HepG2 (cell line): Measurements from ENCODE around the gene EYA4. TPM values are rescaled to one million over a fixed set of nuclear protein-coding genes. Genes with fewer than 3 reads are reported as not detected.

Source experiments
- ATAC-seq: fragments of 200-7000 bp; cut with Tn5 transposase; 3 replicates; pipeline ENCODE4 v1.9.1; 2020; ENCODE audit warnings: mild to moderate bottlenecking, moderate library complexity
- BruUV-seq: library from RNA; stranded (reverse); fragments of 400-500 nt; replicated peaks from 2 replicates; lab custom pipeline; 2021; lab: Mats Ljungman, UMichigan
- CTCF ChIA-PET: fragments of 300-600 bp; formaldehyde crosslinking; extraction: SDS; loops from one replicate; lab custom pipeline; 2021; ENCODE audit warnings: low total read pairs, inconsistent platforms, low intra/inter-chr PET ratio; lab: Yijun Ruan, JAX
- POLR2A ChIA-PET: fragments of 350-600 bp; sonication (Branson Sonifier 250); formaldehyde crosslinking; loops from one replicate; lab custom pipeline; 2020; ENCODE audit warnings: antibody characterized with exemption, inconsistent platforms; lab: Yijun Ruan, JAX
- DNase-seq: peaks from one replicate; pipeline ENCODE4 v3.0.0-alpha.2; 2015; ENCODE audit warnings: low spot score
- FAIRE-seq: peaks from 3 replicates; lab custom pipeline; 2011; peaks lifted over from hg19 to GRCh38; lab: Jason Lieb, UNC
- H2AFZ ChIP-seq: one replicate; pipeline ENCODE4 v1.6.1; 2011; ENCODE audit warnings: low read length, inconsistent platforms
- H3K27ac ChIP-seq: fragments of 300-600 bp; 3 replicates; pipeline ENCODE4 v1.8.0; 2011; ENCODE audit warnings: mixed run types, mild to moderate bottlenecking, mixed read lengths, low read length, inconsistent platforms; ENCODE audit not compliant: insufficient read depth; ENCODE audit errors: extremely low read length
- H3K27me3 ChIP-seq, 2 experiments: fragments of 200-600 bp in 1 of 2; 2 replicates in 1 of 2; 3 replicates in 1 of 2; pipeline versions ENCODE4 v1.6.0 to v1.8.0; 2011; ENCODE audit warnings: low read length in 2 of 2, mild to moderate bottlenecking in 2 of 2, moderate library complexity in 2 of 2, inconsistent platforms in 1 of 2; ENCODE audit not compliant: insufficient read depth in 2 of 2, control insufficient read depth in 1 of 2
- H3K36me3 ChIP-seq, 2 experiments: fragments of 200-600 bp in 1 of 2; replicated peaks in 1 of 2; 2 replicates in 1 of 2; 3 replicates in 1 of 2; pipeline versions ENCODE4 v1.5.1 to v1.8.0; 2011; ENCODE audit warnings: low read length in 2 of 2, inconsistent platforms in 1 of 2; ENCODE audit not compliant: insufficient read depth in 2 of 2, control insufficient read depth in 1 of 2
- H3K4me1 ChIP-seq: 2 replicates; pipeline ENCODE4 v1.5.1; 2012; ENCODE audit warnings: low read length, inconsistent platforms; ENCODE audit not compliant: insufficient read depth
- H3K4me2 ChIP-seq: 2 replicates; pipeline ENCODE4 v1.6.0; 2011; ENCODE audit warnings: low read depth, low read length, inconsistent platforms
- H3K4me3 ChIP-seq, 3 experiments: fragments of 200-600 bp in 1 of 3; sonication (generic), shearing (Covaris generic) in 1 of 3; replicated peaks in 1 of 3; 2 replicates each; pipeline ENCODE4 v1.5.1; 2011 to 2016; ENCODE audit warnings: low read length in 3 of 3, inconsistent platforms in 2 of 3, low read depth in 2 of 3, mild to moderate bottlenecking in 2 of 3, control low read depth in 1 of 3, mixed read lengths in 1 of 3; ENCODE audit not compliant: insufficient read depth in 1 of 3
- H3K79me2 ChIP-seq: one replicate; pipeline ENCODE4 v1.6.1; 2011; ENCODE audit warnings: low read length, inconsistent platforms; ENCODE audit not compliant: insufficient read depth
- H3K9ac ChIP-seq: 2 replicates; pipeline ENCODE4 v1.6.0; 2011; ENCODE audit warnings: mild to moderate bottlenecking, low read depth, low read length, inconsistent platforms; ENCODE audit not compliant: insufficient read depth
- H3K9me3 ChIP-seq: 2 replicates; pipeline ENCODE4 v1.5.1; 2012; ENCODE audit warnings: mild to moderate bottlenecking, low read length
- H4K20me1 ChIP-seq: 2 replicates; pipeline ENCODE4 v1.6.0; 2011; ENCODE audit warnings: inconsistent platforms, mild to moderate bottlenecking, low read length, moderate library complexity; ENCODE audit not compliant: insufficient read depth
- ATM ChIP-seq: fragments of 450-650 bp; IDR thresholded peaks from 2 replicates; pipeline ENCODE4 v1.7.1; 2017; ENCODE audit warnings: mild to moderate bottlenecking, borderline replicate concordance
- DNMT1 ChIP-seq: sonication (generic); formaldehyde crosslinking; IDR thresholded peaks from 2 replicates; pipeline ENCODE4 v1.5.1; 2020; ENCODE audit warnings: mild to moderate bottlenecking, missing genetic modification reagents
- GPN1 ChIP-seq: sonication (generic); formaldehyde crosslinking; IDR thresholded peaks from 2 replicates; pipeline ENCODE4 v1.5.1; 2020; ENCODE audit warnings: missing genetic modification reagents, borderline replicate concordance
- NONO ChIP-seq, 2 experiments: fragments of 450-650 bp in 1 of 2; sonication (generic) in 1 of 2; formaldehyde crosslinking in 1 of 2; IDR thresholded peaks in 1 of 2; conservative IDR thresholded peaks in 1 of 2; 2 replicates each; pipeline versions ENCODE4 v1.6.1 to v1.8.0; 2017 to 2022; ENCODE audit warnings: mild to moderate bottlenecking in 1 of 2, missing genetic modification reagents in 1 of 2, moderate library complexity in 1 of 2
- ZBTB7A ChIP-seq: sonication (generic); formaldehyde crosslinking; IDR thresholded peaks from 2 replicates; pipeline ENCODE4 v1.8.0; 2022; ENCODE audit warnings: mild to moderate bottlenecking, missing genetic modification reagents
- ZNF205 ChIP-seq: IDR thresholded peaks from 2 replicates; pipeline ENCODE4 v1.6.1; 2018; ENCODE audit warnings: missing biosample characterization, missing genetic modification reagents
- ZNF670 ChIP-seq: sonication (generic); formaldehyde crosslinking; IDR thresholded peaks from 2 replicates; pipeline ENCODE4 v1.8.0; 2022; ENCODE audit warnings: mild to moderate bottlenecking, missing genetic modification reagents, borderline replicate concordance
- WGBS: methylation state at CpG from one replicate; pipeline ENCODE4 v1.1.6; 2017; ENCODE audit warnings: low lambda C conversion rate; 5-methylcytosine and 5-hydroxymethylcytosine counted together
- in situ Hi-C: cut with HindIII; loops from 2 replicates; pipeline ENCODE4 v1.10.0; 2017; ENCODE audit warnings: low pct_unique_long_range_greater_than_20kb; ENCODE audit not compliant: extremely low pct_ligation_motif_present
- intact Hi-C: fragments of 100-400 bp; cut with micrococcal nuclease; formaldehyde crosslinking; loops from one replicate; pipeline ENCODE4 v1.10.0; 2022; ENCODE audit not compliant: unreplicated experiment
- polyA plus RNA-seq, 8 experiments: library from polyadenylated mRNA; depleted of rRNA in 3 of 8; stranded (reverse) in 7 of 8; unstranded in 1 of 8; fragments of >200 nt; fragmentation: Illumina TruSeq in 4 of 8; extraction: Trizol in 4 of 8; gene quantifications; 2 replicates each; pipeline versions ENCODE4 v1.2.1 to v1.2.3, GENCODE V29; 2011 to 2016; ENCODE audit warnings: low read depth in 4 of 8, missing spikeins in 1 of 8, mixed read lengths in 1 of 8; ENCODE audit not compliant: insufficient read depth in 1 of 8
- total RNA-seq, 5 experiments: library from RNA; depleted of rRNA; stranded (reverse); fragments of >200 nt; fragmentation: Illumina TruSeq; extraction: Trizol; gene quantifications; 2 replicates each; pipeline ENCODE4 v1.2.3, GENCODE V29; 2016; ENCODE audit warnings: low read depth in 1 of 5
- TF ChIP-seq, protein P1 (sequence below): sonication (generic); formaldehyde crosslinking; IDR thresholded peaks from 2 replicates; pipeline ENCODE4 v1.5.0; 2020; ENCODE audit warnings: mild to moderate bottlenecking, missing genetic modification reagents

The EYA4 gene
- total and polyA plus RNA-seq, 2 of the 13 experiments (the other 11 are each of a cell fraction or from before 2014, with no cell fraction given) = not detected

DNA sequence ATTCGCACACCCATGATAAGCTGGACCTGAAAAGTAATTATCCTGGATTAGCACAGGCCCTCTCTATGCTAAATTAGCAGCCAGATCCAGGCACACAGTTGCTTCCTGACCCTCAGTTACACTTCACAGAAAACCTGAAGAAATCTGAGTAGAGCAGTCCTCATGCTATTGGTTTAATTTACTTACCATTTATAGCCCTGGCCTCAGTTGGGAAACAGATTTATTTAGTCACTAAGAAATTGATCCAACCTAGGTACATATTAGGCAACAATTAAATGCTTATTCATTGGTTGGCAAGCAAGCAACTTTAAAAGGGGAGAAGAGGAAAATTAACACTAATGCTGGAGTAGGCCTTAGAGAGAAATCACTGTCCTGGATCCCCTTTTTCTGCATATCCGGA, 15.6 kb upstream of the EYA4 start:
- TF ChIP-seq DNMT1 (CRISPR knock-in tag) = no peak
- TF ChIP-seq ATM = no peak
- TF ChIP-seq, protein P1, sequence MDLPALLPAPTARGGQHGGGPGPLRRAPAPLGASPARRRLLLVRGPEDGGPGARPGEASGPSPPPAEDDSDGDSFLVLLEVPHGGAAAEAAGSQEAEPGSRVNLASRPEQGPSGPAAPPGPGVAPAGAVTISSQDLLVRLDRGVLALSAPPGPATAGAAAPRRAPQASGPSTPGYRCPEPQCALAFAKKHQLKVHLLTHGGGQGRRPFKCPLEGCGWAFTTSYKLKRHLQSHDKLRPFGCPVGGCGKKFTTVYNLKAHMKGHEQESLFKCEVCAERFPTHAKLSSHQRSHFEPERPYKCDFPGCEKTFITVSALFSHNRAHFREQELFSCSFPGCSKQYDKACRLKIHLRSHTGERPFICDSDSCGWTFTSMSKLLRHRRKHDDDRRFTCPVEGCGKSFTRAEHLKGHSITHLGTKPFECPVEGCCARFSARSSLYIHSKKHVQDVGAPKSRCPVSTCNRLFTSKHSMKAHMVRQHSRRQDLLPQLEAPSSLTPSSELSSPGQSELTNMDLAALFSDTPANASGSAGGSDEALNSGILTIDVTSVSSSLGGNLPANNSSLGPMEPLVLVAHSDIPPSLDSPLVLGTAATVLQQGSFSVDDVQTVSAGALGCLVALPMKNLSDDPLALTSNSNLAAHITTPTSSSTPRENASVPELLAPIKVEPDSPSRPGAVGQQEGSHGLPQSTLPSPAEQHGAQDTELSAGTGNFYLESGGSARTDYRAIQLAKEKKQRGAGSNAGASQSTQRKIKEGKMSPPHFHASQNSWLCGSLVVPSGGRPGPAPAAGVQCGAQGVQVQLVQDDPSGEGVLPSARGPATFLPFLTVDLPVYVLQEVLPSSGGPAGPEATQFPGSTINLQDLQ = no peak
- TF ChIP-seq ZNF205 (CRISPR knock-in tag) = no peak
- TF ChIP-seq ZBTB7A (CRISPR knock-in tag) = no peak
- no peak for TF ChIP-seq NONO (IDR thresholded peaks at IDR 0.05)
- no peak for TF ChIP-seq NONO (CRISPR knock-in tag; conservative IDR thresholded peaks at IDR 0.05)
- TF ChIP-seq GPN1 (CRISPR knock-in tag) = no peak
- TF ChIP-seq ZNF670 (CRISPR knock-in tag) = no peak
- H2AFZ ChIP-seq = no peak overlapping the region
- no peaks in the 10 kb centered on the region for H4K20me1 ChIP-seq
- POLR2A ChIA-PET = no interaction called here
- no peaks in the 10 kb centered on the region for H3K27me3 ChIP-seq
- H3K27ac ChIP-seq = no peak overlapping the region
- BruUV-seq = no TSS peak
- DNase-seq (no peak), FAIRE-seq (no peak), ATAC-seq (no peak)
- no peak overlapping the region for H3K9ac ChIP-seq
- CTCF ChIA-PET = no interaction called here
- H3K79me2 ChIP-seq = no peaks in the 10 kb centered on the region
- H3K9me3 ChIP-seq = no peaks in the 10 kb centered on the region
- intact Hi-C loops (no loop called here), in situ Hi-C loops (no loop called here)
- no peaks in the 10 kb centered on the region for H3K36me3 ChIP-seq
- WGBS = 38% methylated on average over 2 of the region's 2 CpGs
- H3K4me1 ChIP-seq = no peaks in the 10 kb centered on the region
- no peak overlapping the region for H3K4me2 ChIP-seq
- H3K4me3 ChIP-seq = no peak overlapping the region
